GM18858 (cell line): ENCODE measurements around the gene SDHAF1.
A peak's percentile ranks its signal among the peaks of the same experiment; 100 is the strongest.
"Not testable (repeated sequence)": the region's sequence is repeated elsewhere in the genome, so short reads cannot be mapped to it uniquely, and the experiment has no call there.

Source experiments
- ATAC-seq: cut with Tn5 transposase; IDR thresholded peaks from one replicate; pipeline ENCODE4 v1.9.1; 2021; ENCODE audit not compliant: unreplicated experiment

Gene SDHAF1, protein sequence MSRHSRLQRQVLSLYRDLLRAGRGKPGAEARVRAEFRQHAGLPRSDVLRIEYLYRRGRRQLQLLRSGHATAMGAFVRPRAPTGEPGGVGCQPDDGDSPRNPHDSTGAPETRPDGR

DNA sequence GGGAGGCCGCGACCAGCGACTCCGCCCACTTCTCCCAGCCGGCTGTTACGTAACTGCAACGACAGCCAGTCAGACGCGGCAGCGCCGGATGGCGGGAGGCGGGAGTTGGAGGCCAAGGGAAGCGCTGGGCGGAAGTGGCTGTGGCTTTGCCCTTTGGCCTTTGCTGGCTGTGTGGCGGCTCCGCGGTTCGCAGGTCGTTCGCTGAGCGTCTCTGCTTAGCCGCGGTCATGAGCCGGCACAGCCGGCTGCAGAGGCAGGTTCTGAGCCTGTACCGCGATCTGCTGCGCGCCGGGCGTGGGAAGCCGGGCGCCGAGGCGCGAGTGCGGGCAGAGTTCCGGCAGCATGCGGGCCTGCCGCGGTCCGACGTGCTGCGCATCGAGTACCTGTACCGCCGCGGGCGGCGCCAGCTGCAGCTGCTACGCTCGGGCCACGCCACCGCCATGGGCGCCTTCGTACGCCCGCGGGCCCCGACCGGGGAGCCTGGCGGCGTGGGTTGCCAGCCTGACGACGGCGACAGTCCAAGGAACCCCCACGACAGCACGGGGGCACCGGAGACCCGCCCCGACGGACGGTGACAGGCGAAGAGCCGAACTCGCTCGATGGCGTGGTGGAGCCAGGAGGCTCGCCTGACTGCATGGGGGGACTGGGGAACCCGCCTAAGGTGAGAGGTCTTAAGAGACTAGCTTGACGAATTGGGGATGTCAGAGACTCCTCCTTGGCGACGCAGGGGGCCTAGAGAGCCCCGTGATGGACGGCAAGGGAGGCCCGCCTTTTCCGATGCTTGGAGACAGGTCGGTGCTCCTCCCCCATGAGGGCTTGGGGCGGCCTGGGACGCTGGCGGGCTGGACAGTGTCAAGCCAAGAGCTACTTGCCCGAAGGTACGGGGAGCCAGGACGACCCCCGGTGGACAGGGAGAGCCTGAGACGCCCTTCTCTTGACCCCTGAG lies at the start of gene SDHAF1:
SDHAF1 (plus strand) TSS at position 141 of the 946 bp plus-strand sequence; CDS start at position 228, 87 bp downstream.
- ATAC-seq, result peak; percentile 76

DNA sequence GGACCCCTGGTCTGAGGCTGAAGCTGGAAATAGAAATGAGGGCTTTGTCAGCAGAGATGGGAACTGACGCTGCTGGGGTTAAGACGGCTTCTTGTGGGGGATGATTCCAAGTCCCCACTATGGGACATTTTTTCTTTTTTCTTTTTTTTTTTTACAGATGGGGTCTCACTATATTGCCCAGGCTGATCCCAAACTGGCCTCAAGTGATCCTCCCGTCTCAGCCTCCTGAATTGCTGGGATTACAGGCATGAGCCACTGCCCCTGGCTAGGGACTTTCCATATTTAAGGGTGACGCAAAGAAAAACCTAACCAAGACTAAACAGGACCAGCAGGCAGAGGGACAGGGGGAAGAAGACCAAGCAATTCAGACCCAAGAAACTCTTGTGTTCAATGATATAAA lies 48.8 kb upstream of the SDHAF1 start:
- ATAC-seq, result no peak

DNA sequence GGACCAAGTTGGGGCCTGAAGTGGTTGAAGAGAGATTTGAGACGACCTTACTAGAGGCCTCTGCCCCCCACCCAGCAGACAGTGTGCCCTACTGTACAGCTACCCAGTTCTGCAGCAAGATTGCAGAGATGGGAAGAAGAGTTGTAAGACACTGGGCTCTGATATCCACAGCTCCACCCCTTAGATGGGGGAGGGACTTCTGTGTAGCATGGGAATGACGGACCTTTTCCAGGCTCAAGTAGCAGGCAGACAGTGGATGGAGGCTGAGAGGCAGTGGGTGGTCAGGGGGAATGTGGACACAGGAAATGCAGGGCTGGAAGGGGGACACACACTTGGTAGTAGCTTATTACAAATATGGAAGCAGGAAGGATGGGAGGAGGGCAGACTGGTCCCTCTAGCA lies 45.9 kb upstream of the SDHAF1 start:
- no peak for ATAC-seq

DNA sequence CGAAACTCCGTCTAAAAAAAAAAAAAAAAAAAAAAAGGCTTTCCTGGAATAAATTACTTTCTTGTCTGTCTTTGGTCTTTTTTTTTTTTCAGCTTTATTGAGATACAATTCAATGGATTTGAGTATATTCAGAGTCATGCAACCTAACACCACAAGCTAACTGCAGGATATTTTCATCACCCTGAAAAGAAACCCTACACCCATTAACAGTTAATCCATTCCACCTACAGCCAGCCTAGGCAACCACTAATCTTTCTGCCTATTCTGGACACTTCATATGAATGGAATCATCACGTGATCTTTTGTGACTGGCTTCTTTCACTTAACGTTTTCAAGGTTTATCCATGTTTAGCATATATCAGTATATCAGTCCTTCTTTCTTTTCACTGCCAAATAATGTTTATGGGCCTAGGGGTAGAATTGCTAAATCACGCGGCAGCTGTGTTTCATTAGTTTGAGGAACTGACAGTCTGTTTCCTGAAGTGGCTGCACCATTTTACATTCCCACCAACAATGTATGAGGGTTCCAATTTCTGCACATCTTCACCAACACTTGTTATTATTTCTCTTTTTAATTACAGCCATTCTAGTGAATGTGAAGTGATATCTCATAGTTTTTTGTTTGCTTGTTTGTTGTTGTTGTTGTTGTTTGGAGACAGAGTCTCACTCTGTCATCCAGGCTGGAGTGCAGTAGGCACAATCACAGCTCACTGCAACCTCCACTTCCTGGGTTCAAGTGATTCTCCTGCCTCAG lies 38.9 kb upstream of the SDHAF1 start:
- no peak for ATAC-seq

DNA sequence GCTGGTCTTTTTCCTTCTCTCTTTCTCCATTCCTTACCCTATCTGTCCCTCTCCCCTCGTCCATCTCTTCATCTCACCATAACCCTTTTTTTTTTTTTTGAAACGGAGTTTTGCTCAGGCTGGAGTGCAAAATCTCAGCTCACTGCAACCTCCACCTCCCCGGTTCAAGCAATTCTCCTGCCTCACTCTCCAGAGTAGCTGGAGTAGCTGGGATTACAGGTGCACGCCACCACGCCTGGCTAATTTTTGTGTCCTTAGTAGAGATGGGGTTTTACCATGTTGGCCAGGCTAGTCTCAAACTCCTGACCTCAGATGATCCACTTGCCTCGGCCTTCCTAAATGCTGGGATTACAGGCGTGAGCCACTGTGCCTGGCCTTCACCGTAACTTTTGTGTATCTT lies 37.6 kb upstream of the SDHAF1 start:
- ATAC-seq, result not testable (repeated sequence)

DNA sequence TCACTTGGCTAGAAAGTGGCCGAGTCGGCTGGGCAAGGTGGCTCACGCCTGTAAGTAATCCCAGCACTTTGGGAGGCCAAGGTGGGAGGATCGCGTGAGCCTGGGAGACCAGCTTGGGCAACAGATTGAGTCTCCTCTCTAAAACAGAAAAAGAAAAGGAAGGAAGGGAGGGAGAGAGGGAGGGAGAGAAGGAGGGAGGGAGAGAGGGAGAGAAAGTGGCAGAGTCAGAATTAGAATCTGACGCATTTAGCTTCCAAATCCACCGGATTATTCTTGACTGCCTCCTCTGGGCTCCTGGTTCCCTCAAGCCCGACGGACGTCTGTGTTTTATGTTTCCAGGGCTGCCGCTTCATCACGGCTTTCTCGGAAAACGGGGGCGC lies 36.3 kb upstream of the SDHAF1 start:
- ATAC-seq, result no peak

DNA sequence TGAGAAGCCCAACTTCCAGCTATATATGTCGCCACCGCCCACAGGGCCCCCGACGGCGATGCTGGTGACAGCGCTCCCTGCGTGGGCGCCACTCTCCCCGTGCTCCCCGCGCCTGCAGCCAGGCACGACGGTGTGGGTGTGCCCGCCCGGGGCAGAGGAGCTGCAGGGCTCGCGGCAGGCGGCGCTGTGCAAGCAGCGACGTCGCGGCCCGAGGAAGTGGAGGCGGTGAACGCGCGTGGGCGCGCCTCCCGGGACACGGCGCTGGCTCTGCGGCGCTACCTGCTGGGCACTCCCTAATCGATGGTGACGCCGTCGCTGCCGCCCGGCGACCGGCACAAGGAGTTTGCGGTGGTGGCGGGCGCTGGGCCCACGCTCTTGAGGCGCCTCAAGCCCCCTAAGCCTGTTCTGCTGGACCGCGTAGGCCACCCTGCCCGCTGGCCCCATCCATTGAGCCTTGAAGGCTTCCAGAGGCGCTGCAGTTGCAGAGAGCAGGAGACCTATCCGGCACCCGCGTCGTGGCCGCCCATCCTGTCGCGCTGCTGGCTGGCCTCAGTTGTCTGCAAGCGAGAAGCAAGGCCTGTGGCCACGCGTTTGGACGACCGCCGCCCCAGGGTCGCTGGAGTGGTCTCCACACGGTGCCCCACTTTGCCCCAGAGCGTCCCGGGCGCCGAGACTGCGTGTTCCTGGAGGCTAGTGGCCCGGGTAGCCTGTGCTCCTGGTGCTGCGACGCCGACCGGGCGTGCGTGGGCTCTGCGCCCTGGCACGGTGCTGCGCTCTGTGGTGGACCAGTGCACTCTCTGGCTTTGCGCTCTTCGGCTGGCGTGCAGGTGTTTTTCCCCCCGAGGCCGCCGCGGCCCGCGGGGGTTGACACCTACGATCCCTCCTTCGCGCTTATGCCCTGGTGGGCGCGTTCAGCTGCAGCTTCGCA lies 35.7 kb upstream of the SDHAF1 start:
- ATAC-seq, result no peak

DNA sequence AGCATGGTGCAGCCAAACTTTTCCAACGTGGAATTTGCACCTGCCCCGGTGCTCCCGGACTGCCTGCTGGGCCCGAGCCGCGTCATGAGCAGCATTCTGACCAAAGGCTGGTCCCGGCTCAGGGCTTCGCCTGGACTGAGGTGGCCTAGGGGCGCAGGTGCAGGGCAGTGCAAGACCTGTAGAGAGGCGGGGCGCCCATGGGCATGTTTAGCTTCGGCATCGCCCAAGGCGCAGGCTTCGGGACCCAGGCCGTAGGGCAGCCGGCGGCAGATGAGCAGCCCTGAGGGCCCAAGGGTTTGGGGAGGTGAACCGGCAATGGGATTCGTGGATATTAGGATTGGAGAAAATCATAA lies 35.0 kb upstream of the SDHAF1 start:
- ATAC-seq, result no peak

DNA sequence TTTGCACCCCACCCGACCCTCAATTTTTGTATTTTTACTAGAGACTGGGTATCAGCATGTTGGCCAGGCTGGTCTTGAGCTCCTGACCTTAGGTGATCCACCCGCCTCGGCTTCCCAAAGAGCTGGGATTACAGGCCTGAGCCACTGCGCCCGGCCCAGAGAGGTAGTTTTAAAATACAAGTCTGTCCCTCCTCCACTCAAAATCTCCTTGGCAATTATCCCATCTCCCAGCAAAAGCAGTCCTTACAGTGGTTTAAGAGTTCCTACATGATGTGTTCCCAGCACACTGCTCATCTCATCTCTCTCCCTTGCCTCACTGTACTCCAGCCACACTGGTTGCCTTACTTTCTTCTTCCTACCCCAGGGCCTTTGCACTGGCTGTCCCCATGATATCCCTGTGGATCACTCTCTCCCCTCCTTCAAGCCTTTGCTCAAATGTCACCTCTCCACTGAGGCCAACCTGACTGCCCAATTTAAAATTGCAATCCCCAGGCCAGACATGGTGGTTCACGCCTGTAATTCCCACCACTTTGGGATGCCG lies 34.5 kb upstream of the SDHAF1 start:
- ATAC-seq, result no peak

DNA sequence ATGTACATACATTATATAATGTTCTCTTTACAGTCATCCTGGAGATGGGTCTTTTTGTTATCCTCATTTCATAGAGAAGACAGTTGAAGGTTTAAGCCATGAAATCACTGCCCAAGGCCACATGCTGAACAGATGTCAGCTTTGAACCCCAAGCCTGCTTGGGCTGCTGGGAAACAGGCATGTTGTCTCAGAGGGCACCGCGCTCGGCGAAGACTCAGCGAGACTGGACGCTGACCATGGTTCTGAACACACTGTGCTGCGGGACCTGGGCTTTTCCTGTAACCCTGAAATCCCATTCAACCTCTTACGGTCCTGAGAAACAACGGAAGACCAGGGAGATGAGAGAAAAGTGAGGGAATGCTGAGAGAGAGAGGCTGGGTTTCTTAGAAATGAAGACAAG lies 31.5 kb upstream of the SDHAF1 start:
- ATAC-seq, result no peak

DNA sequence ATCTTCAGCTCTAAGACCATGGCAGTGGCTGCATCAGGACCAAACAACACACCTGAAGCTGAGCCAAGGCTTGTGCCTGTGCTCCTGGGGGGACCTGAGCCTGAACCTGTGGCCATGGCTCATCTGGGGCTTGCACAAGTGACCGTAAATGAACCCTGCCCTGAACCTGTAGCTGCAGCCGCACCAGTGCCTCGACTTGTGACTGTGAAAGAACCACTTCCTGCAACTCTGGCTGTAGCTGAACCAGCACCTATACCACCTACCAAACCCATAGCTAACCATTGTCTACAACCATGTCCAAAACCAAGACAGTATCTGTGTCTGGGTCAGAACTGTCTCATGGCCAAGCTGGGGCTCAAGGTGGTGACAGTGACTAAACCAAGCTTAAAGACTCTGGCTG lies 28.2 kb upstream of the SDHAF1 start:
- ATAC-seq, result no peak

DNA sequence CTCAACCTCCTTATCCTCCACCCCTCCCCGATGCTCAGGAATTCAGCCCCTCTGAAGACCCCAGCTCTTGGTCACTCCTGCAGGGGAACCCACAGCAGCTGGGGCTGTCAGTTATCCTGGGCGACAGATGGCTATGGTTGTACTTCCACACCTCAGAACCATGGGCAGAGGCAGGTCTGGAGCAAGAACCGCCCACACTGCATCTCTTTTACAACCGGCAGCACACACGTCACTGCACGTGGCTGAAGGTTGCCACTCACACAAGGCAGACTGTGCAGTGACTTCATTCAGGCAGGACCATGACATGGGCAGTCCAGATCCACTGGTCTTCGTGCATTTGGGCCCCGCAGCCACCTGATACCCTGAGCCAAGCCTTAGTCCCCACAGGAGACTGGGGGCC lies 21.5 kb upstream of the SDHAF1 start:
- no peak for ATAC-seq

DNA sequence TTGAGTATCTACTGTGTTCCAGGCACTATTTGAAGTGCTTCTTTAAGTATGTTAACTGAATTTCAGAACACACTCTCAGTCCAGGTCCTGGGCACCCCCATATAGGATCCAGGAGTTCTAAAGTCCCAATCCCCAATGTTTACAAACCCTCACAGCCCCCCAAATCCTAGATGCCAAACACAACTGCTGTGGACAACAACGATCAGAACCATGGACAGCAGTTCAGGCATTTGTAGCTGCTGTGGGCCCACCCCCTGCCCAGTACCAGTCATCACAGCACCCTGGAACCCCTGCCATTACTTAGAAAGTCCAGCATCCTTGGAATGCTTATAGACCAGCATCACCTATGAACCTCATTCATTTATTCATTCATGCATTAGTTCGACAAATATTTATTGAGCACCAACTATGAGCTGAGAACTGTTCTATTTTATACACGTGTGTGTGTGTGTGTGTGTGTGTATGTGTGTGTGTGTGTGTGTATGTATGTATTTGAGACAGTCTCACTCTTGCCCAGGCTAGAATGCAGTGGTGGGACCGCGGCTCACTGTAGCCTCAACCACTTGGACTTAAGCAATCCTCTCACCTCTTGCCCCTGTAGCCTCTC lies 19.3 kb upstream of the SDHAF1 start:
- ATAC-seq, result no peak

DNA sequence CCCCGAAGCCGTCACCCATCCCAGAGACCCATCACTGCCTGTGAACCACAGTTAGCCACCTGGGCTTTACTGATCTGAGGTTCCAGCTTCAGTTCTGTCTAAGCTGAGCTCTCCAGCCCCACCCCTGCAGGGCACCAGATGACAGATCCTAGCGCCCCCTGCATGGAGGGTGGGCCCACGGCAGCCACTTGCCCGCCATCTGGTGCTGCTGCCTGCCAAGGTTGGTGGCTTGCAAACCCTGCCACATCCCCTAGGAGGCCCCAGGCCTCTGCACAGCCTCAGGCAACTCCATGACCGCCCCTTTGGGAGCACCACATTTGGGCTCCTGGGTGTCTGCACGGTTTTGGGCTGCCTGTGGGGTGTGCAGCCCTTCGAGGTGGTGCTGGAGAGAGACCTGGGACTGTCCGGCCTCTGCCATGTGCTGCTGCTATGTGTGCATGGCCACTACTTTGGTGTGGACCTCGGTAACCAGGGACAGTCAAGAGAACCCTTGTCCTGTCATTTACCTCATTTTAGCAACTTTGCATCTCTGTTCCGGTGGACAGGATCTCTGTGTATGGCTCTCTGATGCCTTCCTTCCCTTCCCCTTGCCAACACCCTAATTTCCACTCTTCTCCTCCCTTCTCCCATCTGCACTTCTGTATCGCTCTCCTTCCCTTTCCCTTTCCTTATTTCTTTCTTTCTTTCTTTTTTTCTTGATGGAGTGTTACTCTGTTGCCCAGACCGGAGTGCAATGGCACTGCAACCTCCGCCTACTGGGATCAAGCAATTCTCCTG lies 17.4 kb upstream of the SDHAF1 start:
- no peak for ATAC-seq

DNA sequence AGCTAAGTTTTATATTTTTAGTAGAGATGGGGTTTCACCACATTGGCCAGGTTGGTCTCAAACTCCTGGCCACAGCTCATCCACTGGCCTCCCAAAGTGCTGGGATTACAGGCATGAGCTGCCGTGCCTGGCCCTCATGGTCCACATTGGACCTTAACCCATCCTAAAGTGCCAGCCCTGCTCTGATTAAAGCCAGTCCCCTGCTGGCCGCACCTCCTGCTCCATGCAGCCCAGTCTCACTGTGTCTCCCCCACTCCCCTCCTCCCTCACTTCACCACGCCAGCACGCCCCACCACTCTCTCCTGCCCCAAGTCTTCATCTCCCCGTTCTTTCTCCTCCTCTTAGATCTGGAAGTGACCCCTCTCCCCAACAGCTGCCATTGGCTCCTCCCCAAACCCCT lies 16.7 kb upstream of the SDHAF1 start:
- ATAC-seq, result no peak

DNA sequence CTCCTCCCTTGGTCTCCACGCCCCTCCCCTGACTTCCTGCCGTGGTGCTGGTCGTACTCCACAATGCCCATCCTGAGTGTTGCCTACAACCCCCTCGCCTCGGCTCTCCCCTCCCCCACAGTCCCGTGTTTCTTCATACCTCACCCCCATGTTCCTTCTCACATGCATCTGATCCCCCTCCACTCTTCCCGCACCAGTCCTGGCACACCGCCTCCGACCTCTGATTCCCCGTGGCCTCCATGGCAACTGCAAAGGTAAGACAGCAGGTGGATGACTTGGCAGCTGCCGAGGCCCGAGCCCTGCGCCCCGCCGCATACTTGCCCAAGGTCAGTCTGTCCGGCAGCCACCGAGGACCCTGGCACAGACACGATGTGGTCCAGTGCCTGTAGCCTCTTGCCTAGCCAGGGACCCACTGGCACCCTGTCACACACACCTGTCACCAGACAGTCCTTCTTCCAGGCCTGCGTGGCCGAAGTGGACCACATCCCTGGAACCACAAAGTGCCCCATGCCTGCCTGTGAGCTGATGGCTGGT lies 16.1 kb upstream of the SDHAF1 start:
- ATAC-seq, result no peak

DNA sequence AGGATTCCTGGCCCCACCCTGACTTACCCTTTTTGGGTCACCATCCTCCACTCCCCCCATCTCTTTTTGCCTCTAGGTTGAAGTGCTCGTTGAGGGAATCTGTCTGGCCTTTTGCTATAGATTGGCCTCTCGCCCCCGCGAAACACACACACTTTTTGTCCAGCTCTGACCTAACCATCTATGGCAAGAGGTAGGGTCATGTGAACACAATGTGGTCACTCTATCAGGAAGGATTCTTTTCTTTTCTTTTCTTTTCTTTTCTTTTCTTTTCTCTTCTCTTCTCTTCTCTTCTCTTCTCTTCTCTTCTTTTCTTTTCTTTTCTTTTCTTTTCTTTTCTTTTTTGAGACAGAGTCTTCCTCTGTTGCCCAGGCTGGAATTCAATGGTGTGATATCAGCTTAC lies 14.0 kb upstream of the SDHAF1 start:
- ATAC-seq, result not testable (repeated sequence)

DNA sequence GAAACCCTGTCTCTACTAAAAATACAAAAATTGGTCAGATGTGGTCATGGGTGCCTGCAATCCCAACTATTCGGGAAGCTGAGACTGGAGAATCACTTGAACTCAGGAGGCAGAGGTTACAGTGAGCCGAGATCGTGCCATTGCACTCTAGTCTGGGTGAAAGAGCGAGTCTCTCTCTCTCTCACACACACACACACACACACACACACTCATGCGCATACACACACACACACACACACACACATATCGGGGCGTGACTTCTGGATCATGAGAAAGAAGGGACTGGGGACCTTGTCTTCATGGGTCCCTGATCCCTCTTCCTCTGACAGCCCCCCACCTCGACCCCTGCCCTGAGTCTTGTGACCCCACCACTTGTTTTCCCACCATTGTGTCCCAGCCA lies 11.8 kb upstream of the SDHAF1 start:
- ATAC-seq, result no peak

DNA sequence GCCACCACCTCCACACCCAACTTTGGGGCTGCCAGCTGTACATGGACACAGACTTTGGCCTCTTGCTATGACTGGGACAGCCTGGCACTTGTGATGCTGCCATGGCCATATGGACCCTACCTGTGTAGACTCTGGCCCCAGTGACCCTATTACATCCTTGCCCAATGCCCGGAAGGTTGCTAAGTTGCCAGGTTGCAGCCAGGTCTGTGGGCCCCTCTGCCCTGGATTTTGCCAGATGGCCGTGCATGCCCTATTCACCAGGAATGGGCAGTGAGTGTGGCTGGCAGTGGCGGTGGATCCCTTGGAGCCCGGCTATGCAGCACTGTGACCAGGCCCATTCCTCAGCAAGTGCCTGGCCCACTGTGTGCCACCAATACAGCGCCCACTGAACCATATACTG lies 8.9 kb upstream of the SDHAF1 start:
- no peak for ATAC-seq
